ENCODE measurements around the gene TIE1. TPM values are rescaled to one million over a fixed set of nuclear protein-coding genes. Genes with fewer than 3 reads are reported as not detected.

TIE1 gene
- total and polyA plus RNA-seq, 2 donors (not counting 1 experiment from before 2014, with no cell fraction given) = 0.02 TPM; not detected in 1

GRCh38 chr1:43319288-43319687 lies 18.5 kb downstream of the TIE1 start:
- H3K27me3 ChIP-seq (ENCODE audit: control insufficient read depth, insufficient read depth, low read length) = no peaks in the 10 kb centered on the region
- H3K4me1 ChIP-seq (ENCODE audit: control insufficient read depth, extremely low read depth, insufficient read depth, low read length) = no peaks in the 10 kb centered on the region
- no peaks in the 10 kb centered on the region for H3K79me2 ChIP-seq (ENCODE audit: control insufficient read depth, insufficient read depth, low read length)
- no peaks in the 10 kb centered on the region for H3K36me3 ChIP-seq (ENCODE audit: control insufficient read depth, insufficient read depth, low read length)
- no peak for TF ChIP-seq CTCF (conservative IDR thresholded peaks at IDR 0.05 in 1 of 2, IDR thresholded peaks at IDR 0.05 in 1 of 2; ENCODE audit: low read depth in 1 of 2, low read length in 2 of 2)
- TF ChIP-seq EZH2 (IDR thresholded peaks at IDR 0.05; ENCODE audit: low read length, missing control alignments) = no peak
- H3K9ac ChIP-seq (ENCODE audit: insufficient read depth, low read length) = no peak overlapping the region
- no peak overlapping the region for H3K4me3 ChIP-seq (replicated peaks in 1 of 4; ENCODE audit: control extremely low read depth in 1 of 4, insufficient read depth in 1 of 4, low read depth in 3 of 4, low read length in 4 of 4)
- no peak for DNase-seq (ENCODE audit: low read depth in 2 of 2)
- H4K20me1 ChIP-seq (ENCODE audit: control insufficient read depth, extremely low read depth, insufficient read depth, low read length) = no peaks in the 10 kb centered on the region
- no peaks in the 10 kb centered on the region for H3K9me3 ChIP-seq (ENCODE audit: control insufficient read depth, insufficient read depth, low read depth, low read length)
- no peak overlapping the region for H3K27ac ChIP-seq (ENCODE audit: insufficient read depth, low read length)
- H2AFZ ChIP-seq (ENCODE audit: low read length) = no peak overlapping the region
- H3K4me2 ChIP-seq (ENCODE audit: extremely low read depth, insufficient read depth, low read length) = no peak overlapping the region

GRCh38 chr1:43319766-43320165 lies 19.0 kb downstream of the TIE1 start:
- no peak for DNase-seq (ENCODE audit: low read depth in 2 of 2)
- no peak overlapping the region for H3K9ac ChIP-seq (ENCODE audit: insufficient read depth, low read length)
- H3K27ac ChIP-seq (ENCODE audit: insufficient read depth, low read length) = no peak overlapping the region
- H3K79me2 ChIP-seq (ENCODE audit: control insufficient read depth, insufficient read depth, low read length) = no peaks in the 10 kb centered on the region
- TF ChIP-seq EZH2 (IDR thresholded peaks at IDR 0.05; ENCODE audit: low read length, missing control alignments) (no peak), CTCF (conservative IDR thresholded peaks at IDR 0.05 in 1 of 2, IDR thresholded peaks at IDR 0.05 in 1 of 2; ENCODE audit: low read depth in 1 of 2, low read length in 2 of 2) (no peak)
- no peaks in the 10 kb centered on the region for H3K36me3 ChIP-seq (ENCODE audit: control insufficient read depth, insufficient read depth, low read length)
- no peaks in the 10 kb centered on the region for H3K27me3 ChIP-seq (ENCODE audit: control insufficient read depth, insufficient read depth, low read length)
- no peak overlapping the region for H3K4me3 ChIP-seq (replicated peaks in 1 of 4; ENCODE audit: control extremely low read depth in 1 of 4, insufficient read depth in 1 of 4, low read depth in 3 of 4, low read length in 4 of 4)
- H3K9me3 ChIP-seq (ENCODE audit: control insufficient read depth, insufficient read depth, low read depth, low read length) = no peaks in the 10 kb centered on the region
- H4K20me1 ChIP-seq (ENCODE audit: control insufficient read depth, extremely low read depth, insufficient read depth, low read length) = no peaks in the 10 kb centered on the region
- no peak overlapping the region for H3K4me2 ChIP-seq (ENCODE audit: extremely low read depth, insufficient read depth, low read length)
- no peaks in the 10 kb centered on the region for H3K4me1 ChIP-seq (ENCODE audit: control insufficient read depth, extremely low read depth, insufficient read depth, low read length)
- no peak overlapping the region for H2AFZ ChIP-seq (ENCODE audit: low read length)

GRCh38 chr1:43321331-43321891 lies 20.6 kb downstream of the TIE1 start:
- Histone ChIP-seq H4K20me1 (ENCODE audit: control insufficient read depth, extremely low read depth, insufficient read depth, low read length) (no peaks in the 10 kb centered on the region), H3K9me3 (ENCODE audit: control insufficient read depth, insufficient read depth, low read depth, low read length) (no peaks in the 10 kb centered on the region), H3K36me3 (ENCODE audit: control insufficient read depth, insufficient read depth, low read length) (no peaks in the 10 kb centered on the region), H3K9ac (ENCODE audit: insufficient read depth, low read length) (no peak overlapping the region), H3K4me2 (ENCODE audit: extremely low read depth, insufficient read depth, low read length) (no peak overlapping the region), H3K4me1 (ENCODE audit: control insufficient read depth, extremely low read depth, insufficient read depth, low read length) (no peaks in the 10 kb centered on the region), H3K4me3 (replicated peaks in 1 of 4; ENCODE audit: control extremely low read depth in 1 of 4, insufficient read depth in 1 of 4, low read depth in 3 of 4, low read length in 4 of 4) (no peak overlapping the region), H3K79me2 (ENCODE audit: control insufficient read depth, insufficient read depth, low read length) (no peaks in the 10 kb centered on the region), H3K27me3 (ENCODE audit: control insufficient read depth, insufficient read depth, low read length) (no peaks in the 10 kb centered on the region), H2AFZ (ENCODE audit: low read length) (no peak overlapping the region), H3K27ac (ENCODE audit: insufficient read depth, low read length) (no peak overlapping the region)
- TF ChIP-seq CTCF (conservative IDR thresholded peaks at IDR 0.05 in 1 of 2, IDR thresholded peaks at IDR 0.05 in 1 of 2; ENCODE audit: low read depth in 1 of 2, low read length in 2 of 2) = no peak
- no peak for TF ChIP-seq EZH2 (IDR thresholded peaks at IDR 0.05; ENCODE audit: low read length, missing control alignments)
- DNase-seq (ENCODE audit: low read depth in 2 of 2) = no peak
